Neural cell (in vitro differentiated cells): ENCODE results near the gene SPDYE2B. TPM values are rescaled to one million over a fixed set of nuclear protein-coding genes. Genes with fewer than 3 reads are reported as not detected.
"Not testable (repeated sequence)": the region's sequence is repeated elsewhere in the genome, so short reads cannot be mapped to it uniquely, and the experiment has no call there.

Source experiments
- H2AFZ ChIP-seq: fragments of 200-600, 300-800 bp; sonication (generic), shearing (Covaris generic); 2 replicates; pipeline ENCODE4 v1.6.0; 2014; ENCODE audit warnings: low read depth, mild to moderate bottlenecking, antibody characterized with exemption, low read length, moderate library complexity
- H3F3A ChIP-seq: fragments of 200-600 bp; shearing (Covaris generic); 2 replicates; pipeline ENCODE4 v1.6.1; 2016; ENCODE audit warnings: mild to moderate bottlenecking, moderate library complexity, mixed read lengths, antibody characterized with exemption, low read length; ENCODE audit not compliant: insufficient read depth, poor library complexity, severe bottlenecking
- H3K27ac ChIP-seq: fragments of 200-600, 300-800 bp; sonication (generic), shearing (Covaris generic); 2 replicates; pipeline ENCODE4 v1.5.1; 2014; ENCODE audit warnings: mild to moderate bottlenecking, low read length, moderate library complexity
- H3K27me3 ChIP-seq: fragments of 300-800, 200-600 bp; sonication (generic), shearing (Covaris generic); 2 replicates; pipeline ENCODE4 v1.6.0; 2014; ENCODE audit warnings: mild to moderate bottlenecking, low read depth, low read length, moderate library complexity; ENCODE audit not compliant: insufficient read depth
- H3K36me3 ChIP-seq: fragments of 300-800, 200-600 bp; sonication (generic), shearing (Covaris generic); 2 replicates; pipeline ENCODE4 v1.5.1; 2014; ENCODE audit warnings: mild to moderate bottlenecking, antibody characterized with exemption, low read length, moderate library complexity; ENCODE audit not compliant: insufficient read depth
- H3K4me2 ChIP-seq: fragments of 300-800, 200-600 bp; sonication (generic), shearing (Covaris generic); 2 replicates; pipeline ENCODE4 v1.6.0; 2014; ENCODE audit warnings: mild to moderate bottlenecking, low read length
- H3K4me3 ChIP-seq: fragments of 300-800, 200-600 bp; sonication (generic), shearing (Covaris generic); 2 replicates; pipeline ENCODE4 v1.5.1; 2014; ENCODE audit warnings: mild to moderate bottlenecking, low read length, moderate library complexity
- H3K79me2 ChIP-seq: fragments of 200-600 bp; shearing (Covaris generic); replicated peaks from 2 replicates; pipeline ENCODE4 v1.6.0; 2014; ENCODE audit warnings: mild to moderate bottlenecking, low read length, moderate library complexity; ENCODE audit not compliant: insufficient read depth
- H3K9ac ChIP-seq: fragments of 300-800, 200-600 bp; sonication (generic), shearing (Covaris generic); 2 replicates; pipeline ENCODE4 v1.6.1; 2016; ENCODE audit warnings: mild to moderate bottlenecking, low read length, mixed read lengths
- H3K9me2 ChIP-seq: fragments of 200-600 bp; shearing (Covaris generic); 2 replicates; pipeline ENCODE4 v1.6.1; 2016; ENCODE audit warnings: mild to moderate bottlenecking, low read length, mixed read lengths; ENCODE audit not compliant: insufficient read depth
- H3K9me3 ChIP-seq: fragments of 200-600, 300-800 bp; sonication (generic), shearing (Covaris generic); 2 replicates; pipeline ENCODE4 v1.6.1; 2016; ENCODE audit warnings: mild to moderate bottlenecking, mixed run types, low read length, moderate library complexity, mixed read lengths
- H4K20me1 ChIP-seq: fragments of 200-600 bp; shearing (Covaris generic); 2 replicates; pipeline ENCODE4 v1.6.1; 2016; ENCODE audit warnings: mild to moderate bottlenecking, mixed run types; ENCODE audit not compliant: insufficient read depth
- POLR2AphosphoS5 ChIP-seq: IDR thresholded peaks from 2 replicates; pipeline ENCODE4 v1.6.1; 2012
- polyA plus RNA-seq: library from polyadenylated mRNA; depleted of rRNA; stranded (reverse); fragments of >200 nt; gene quantifications from 2 replicates; pipeline ENCODE4 v1.2.3, GENCODE V29; 2014

The SPDYE2B gene
- polyA plus RNA-seq, 1 donor from 2014 or later = not detected

DNA sequence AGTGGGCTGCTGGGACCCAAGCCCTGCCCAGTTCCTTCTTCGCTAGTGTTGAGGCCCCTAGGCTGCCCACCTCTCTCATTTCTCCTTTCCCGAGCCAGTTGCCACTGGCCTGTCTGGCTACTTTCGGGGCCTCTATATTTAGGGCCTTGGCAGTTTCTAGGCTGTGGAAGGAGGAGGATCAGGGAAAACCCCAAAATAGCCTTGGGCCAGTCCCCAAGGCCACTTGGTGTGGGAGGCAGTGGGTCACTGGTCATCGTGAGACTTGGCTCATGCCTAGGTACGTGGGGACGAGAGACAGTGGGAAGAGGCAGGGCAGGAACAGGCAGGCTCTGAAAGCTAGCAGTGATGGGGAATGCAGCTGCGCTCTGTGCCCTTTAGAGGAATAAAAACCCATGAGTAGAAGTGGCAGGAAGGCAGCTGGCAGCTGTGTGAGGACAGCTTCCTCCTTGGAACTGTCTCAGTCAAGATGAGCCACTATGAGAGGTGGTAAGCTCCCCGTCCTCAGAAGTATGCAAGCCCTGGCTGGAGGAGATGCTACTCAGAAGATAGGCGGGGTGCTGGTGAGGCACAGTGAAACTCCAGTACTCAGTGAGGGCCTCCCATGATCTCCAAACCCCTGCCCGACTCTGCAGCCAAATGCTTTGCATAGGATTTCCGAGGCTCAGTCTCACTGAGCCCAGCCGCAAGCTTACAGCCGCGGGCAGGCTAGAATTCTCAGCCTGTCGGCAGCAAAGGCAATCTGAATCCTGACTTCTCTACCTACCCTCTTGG lies 36.4 kb upstream of the SPDYE2B start:
- H3K27me3 ChIP-seq, H3K9me2 ChIP-seq, H3K36me3 ChIP-seq, H3K9me3 ChIP-seq, H3K9ac ChIP-seq, H3K4me3 ChIP-seq, H4K20me1 ChIP-seq, H3F3A ChIP-seq, H3K27ac ChIP-seq, H3K79me2 ChIP-seq, H3K4me2 ChIP-seq, H2AFZ ChIP-seq: not testable (repeated sequence)

DNA sequence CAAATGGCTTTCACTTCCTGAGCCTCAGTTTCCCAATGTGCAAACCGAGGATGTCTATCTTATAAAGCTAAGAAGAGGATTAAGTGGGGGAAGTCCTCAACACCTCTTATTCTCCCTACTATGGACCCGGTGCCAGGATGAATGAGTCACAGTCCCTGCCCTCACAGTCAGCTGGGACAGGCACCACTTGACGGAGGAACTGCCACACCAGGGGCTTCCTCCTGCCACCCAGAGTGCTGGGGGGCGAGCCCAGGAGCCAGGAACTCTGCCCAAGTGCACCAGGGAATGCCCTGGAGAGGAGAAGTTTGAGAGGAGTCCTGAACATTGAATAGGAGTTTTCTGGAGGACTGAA lies 35.8 kb upstream of the SPDYE2B start:
- not testable (repeated sequence) for H3K4me3 ChIP-seq, H3K9ac ChIP-seq, H3K27ac ChIP-seq, H3K9me2 ChIP-seq, H3K27me3 ChIP-seq, H3F3A ChIP-seq, H3K79me2 ChIP-seq, H2AFZ ChIP-seq, H3K4me2 ChIP-seq, H3K36me3 ChIP-seq, H4K20me1 ChIP-seq, H3K9me3 ChIP-seq

DNA sequence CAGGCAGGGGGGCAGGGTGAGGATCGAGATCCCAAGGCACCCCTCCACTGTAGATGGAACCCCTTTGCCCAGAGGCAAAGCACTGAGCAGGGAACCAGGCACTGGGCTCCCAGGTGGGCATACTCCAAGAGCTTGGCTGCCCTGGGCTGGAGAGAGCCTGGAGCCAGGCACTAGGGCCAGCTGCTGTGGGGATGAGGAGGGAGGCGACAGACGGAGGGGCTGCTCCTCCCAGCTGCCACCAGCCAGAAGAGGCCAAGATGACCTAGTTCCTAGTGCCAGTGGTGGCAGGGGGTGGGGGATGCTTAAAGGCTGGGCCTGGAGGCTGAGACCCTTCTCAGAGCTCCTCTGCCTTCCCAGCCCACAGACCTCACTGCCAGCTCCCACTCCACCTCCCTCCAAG lies 35.2 kb upstream of the SPDYE2B start:
- H3K9ac ChIP-seq, H3K9me3 ChIP-seq, H3K79me2 ChIP-seq, H3K9me2 ChIP-seq, H3K4me2 ChIP-seq, H3K27me3 ChIP-seq, H2AFZ ChIP-seq, H3K27ac ChIP-seq, H3K4me3 ChIP-seq, H3F3A ChIP-seq, H3K36me3 ChIP-seq, H4K20me1 ChIP-seq: not testable (repeated sequence)

DNA sequence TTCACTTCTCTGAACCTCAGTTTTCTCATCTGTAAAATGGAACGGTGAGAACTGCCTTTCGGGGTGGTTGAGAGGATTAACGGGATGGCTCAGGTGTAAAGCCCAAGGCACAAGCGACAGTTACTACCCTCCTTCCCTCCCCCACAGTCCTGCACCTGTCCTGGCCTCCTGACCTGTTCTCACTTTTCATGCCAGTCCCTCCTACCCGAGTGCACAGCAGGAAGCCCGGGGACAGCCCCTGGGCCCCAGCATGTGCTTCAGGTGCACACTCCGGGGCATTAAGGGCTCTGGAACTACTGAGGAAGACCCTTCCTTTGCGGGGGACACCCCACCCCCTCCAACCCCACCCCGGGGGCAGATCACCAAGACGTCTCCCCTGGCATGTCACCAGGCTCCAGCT lies 34.2 kb upstream of the SPDYE2B start:
- H2AFZ ChIP-seq, H3K27ac ChIP-seq, H3K4me2 ChIP-seq, H3K9me2 ChIP-seq, H3K27me3 ChIP-seq, H3K36me3 ChIP-seq, H3K4me3 ChIP-seq, H3K9me3 ChIP-seq, H3K79me2 ChIP-seq, H4K20me1 ChIP-seq, H3K9ac ChIP-seq, H3F3A ChIP-seq: not testable (repeated sequence)

DNA sequence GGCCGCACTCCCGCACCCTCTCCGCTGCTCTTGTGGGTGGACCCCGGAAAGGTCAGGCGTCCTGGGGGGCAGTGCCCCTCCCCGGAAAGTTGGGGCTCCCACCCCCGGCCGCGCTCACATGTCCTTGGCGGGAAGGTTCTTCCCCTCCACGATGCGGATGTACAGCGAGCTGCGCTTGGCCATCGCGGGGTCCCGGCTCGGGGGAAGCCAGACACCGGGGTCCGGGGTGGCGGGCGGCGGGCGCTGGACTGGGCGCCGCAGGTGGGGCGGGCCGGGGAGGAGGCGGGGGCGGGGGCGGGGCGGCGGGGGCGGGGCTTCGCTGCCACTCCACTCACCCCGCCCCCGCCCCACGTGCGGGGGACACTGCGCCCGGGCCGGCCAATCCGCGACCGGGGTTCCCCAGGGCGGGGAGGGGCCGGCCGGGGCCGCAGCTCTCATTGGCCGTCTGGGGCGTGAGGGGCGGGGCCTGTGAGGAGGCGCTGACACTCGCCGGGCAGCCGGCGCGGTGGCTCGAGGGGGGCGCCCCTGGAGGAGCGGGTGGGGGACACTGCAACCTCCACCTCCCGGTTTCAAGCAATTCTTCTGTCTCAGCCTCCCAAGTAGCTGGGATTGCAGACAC lies 33.5 kb upstream of the SPDYE2B start, which contains the start of gene RASA4:
Gene RASA4, minus strand, starts transcription at position 250 of the 619 bp plus-strand sequence. Its CDS starts 67 bp downstream, at position 183.
- TF ChIP-seq POLR2AphosphoS5 = peak; percentile 42
- not testable (repeated sequence) for H3K4me2 ChIP-seq

DNA sequence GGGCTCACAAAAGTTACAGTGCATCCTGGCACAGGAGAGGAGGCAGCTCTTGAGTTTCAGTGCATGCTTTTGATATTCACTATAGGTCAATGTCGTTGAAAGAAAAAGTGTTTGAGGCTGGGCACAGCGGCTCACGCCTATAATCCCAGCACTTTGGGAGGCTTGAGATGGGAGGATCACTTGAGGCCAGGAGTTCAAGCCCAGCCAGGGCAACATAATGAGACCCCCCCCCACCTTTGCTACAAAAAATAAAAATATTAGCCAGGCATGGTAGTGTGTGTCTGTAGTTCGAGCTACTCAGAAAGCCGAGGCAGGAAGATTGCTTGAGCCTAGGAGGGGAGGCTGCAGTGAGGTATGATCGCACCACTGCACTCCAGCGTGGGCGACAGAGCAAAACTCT lies 32.0 kb upstream of the SPDYE2B start:
- not testable (repeated sequence) for H3K9me2 ChIP-seq, H3K9me3 ChIP-seq, H3F3A ChIP-seq, H3K27ac ChIP-seq, H2AFZ ChIP-seq, H3K27me3 ChIP-seq, H3K79me2 ChIP-seq, H3K9ac ChIP-seq, H3K4me3 ChIP-seq, H4K20me1 ChIP-seq, H3K4me2 ChIP-seq, H3K36me3 ChIP-seq

More for the DNA sequence above, 33.5 kb upstream of the SPDYE2B start, which contains the start of gene RASA4:
- not testable (repeated sequence) for H4K20me1 ChIP-seq, H3K79me2 ChIP-seq, H3K27me3 ChIP-seq, H2AFZ ChIP-seq, H3K27ac ChIP-seq, H3K9me3 ChIP-seq, H3F3A ChIP-seq, H3K9me2 ChIP-seq, H3K36me3 ChIP-seq
- H3K9ac ChIP-seq = peak within 1 kb of the TSS; percentile 54
- H3K4me3 ChIP-seq = peak within 1 kb of the TSS; percentile 42

DNA sequence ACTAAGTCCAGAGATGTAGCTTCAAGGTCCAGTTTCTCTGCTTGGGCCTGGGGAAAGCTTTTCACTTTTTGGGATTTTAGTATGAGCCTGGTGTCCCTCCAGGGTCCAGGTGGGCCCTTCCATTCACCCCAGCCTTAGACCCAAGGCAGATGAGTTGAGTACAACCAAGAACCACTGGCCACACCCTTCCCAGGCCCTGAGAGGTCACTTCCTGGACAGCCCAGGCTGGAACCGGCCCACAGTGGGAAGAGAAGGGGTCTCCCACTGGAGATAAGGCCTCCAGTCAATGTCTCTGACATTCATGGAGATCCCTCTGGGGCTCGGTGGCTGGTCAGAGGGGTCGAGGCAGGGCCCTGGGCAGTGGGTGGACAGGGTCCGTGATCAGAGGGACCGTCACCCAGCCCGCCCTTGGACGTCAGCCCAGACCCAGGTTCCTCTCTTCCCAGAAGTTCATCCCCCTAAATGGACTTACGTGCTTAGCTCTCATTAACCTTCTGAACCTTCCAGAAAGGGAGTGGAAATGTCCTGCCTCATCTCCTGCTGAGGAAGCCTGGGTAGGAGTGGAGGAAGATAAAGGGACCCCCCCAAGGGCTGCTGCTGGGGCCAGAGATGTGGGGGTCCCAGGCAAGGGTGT lies 22.7 kb upstream of the SPDYE2B start:
- not testable (repeated sequence) for H3K9ac ChIP-seq, H3F3A ChIP-seq, H4K20me1 ChIP-seq, H3K27me3 ChIP-seq, H3K9me2 ChIP-seq, H2AFZ ChIP-seq, H3K4me3 ChIP-seq, H3K27ac ChIP-seq, H3K9me3 ChIP-seq, H3K79me2 ChIP-seq, H3K4me2 ChIP-seq, H3K36me3 ChIP-seq
